Vagina (tissue), 2 donors: ENCODE results near the gene DPP6.

ENCODE experiments used
- POLR2A ChIP-seq, 2 donors: fragments of 450-650 bp; IDR thresholded peaks; one replicate each; pipeline ENCODE4 v1.6.1; 2017; ENCODE audit warnings: antibody characterized with exemption in 2 of 2, mild to moderate bottlenecking in 2 of 2, moderate library complexity in 2 of 2
- POLR2AphosphoS5 ChIP-seq, 2 donors: sonication (generic); formaldehyde crosslinking; IDR thresholded peaks; one replicate each; pipeline ENCODE4 v1.9.0; 2017; ENCODE audit warnings: antibody characterized with exemption in 2 of 2, mild to moderate bottlenecking in 2 of 2, low read depth in 1 of 2; ENCODE audit not compliant: insufficient read depth in 1 of 2
- TF ChIP-seq, protein P1 (sequence below), 3 experiments: fragments of 450-650 bp in 2 of 3; fragments of 200-600 bp in 1 of 3; sonication (generic) in 1 of 3; IDR thresholded peaks; one replicate each; pipeline ENCODE4 v1.5.1; 2017 to 2019; ENCODE audit warnings: antibody characterized with exemption in 3 of 3, mild to moderate bottlenecking in 2 of 3, moderate library complexity in 2 of 3

DNA sequence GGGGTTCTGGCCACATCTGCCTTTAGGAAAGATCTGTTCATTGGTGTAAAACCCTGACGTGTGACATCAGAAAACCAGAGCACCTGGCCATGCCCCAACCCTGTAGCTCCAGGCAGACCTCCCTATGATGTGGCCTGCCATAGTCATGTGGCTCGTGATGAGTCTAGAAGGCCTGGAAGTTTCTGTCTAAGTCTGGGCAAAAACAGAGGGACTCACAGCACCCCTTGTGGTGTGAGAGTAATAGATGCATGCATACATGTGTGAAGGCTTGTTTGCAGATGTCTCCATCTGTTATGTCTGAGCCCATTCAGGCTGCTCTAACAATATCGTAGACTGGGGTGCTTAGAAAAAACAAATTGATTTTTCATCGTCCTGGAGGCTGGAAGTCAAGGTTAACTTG lies 641.5 kb downstream of the DPP6 start:
- TF ChIP-seq, protein P1, sequence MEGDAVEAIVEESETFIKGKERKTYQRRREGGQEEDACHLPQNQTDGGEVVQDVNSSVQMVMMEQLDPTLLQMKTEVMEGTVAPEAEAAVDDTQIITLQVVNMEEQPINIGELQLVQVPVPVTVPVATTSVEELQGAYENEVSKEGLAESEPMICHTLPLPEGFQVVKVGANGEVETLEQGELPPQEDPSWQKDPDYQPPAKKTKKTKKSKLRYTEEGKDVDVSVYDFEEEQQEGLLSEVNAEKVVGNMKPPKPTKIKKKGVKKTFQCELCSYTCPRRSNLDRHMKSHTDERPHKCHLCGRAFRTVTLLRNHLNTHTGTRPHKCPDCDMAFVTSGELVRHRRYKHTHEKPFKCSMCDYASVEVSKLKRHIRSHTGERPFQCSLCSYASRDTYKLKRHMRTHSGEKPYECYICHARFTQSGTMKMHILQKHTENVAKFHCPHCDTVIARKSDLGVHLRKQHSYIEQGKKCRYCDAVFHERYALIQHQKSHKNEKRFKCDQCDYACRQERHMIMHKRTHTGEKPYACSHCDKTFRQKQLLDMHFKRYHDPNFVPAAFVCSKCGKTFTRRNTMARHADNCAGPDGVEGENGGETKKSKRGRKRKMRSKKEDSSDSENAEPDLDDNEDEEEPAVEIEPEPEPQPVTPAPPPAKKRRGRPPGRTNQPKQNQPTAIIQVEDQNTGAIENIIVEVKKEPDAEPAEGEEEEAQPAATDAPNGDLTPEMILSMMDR (IDR thresholded peaks at IDR 0.05) = no peak
- TF ChIP-seq POLR2AphosphoS5 (IDR thresholded peaks at IDR 0.05; ENCODE audit: insufficient read depth in 1 of 2, low read depth in 1 of 2) = no peak
- no peak for TF ChIP-seq POLR2A (IDR thresholded peaks at IDR 0.05)
